SK-N-SH treated with all-trans-retinoic acid at 6 μM for 48 hours (cell line): ENCODE data around the gene ISYNA1.

Experiments
- ATAC-seq: fragments of 200-7000 bp; cut with Tn5 transposase; 3 replicates; pipeline ENCODE4 v1.9.1; 2020; ENCODE audit warnings: mild to moderate bottlenecking, moderate library complexity
- ARNTL ChIP-seq: fragments of 450-650 bp; formaldehyde crosslinking; IDR thresholded peaks from 2 replicates; pipeline ENCODE4 v1.5.0; 2020; ENCODE audit warnings: low read depth, mild to moderate bottlenecking, moderate library complexity, borderline replicate concordance
- BACH2 ChIP-seq: fragments of 250-450 bp; sonication (Bioruptor Pico); IDR thresholded peaks from 2 replicates; pipeline ENCODE4 v1.9.0; 2021; ENCODE audit warnings: mild to moderate bottlenecking, borderline replicate concordance
- CSDC2 ChIP-seq: fragments of 250-450 bp; sonication (Bioruptor Pico); IDR thresholded peaks from 2 replicates; pipeline ENCODE4 v1.5.0; 2020; ENCODE audit warnings: mild to moderate bottlenecking, moderate library complexity
- CSRNP3 ChIP-seq: fragments of 250-450 bp; sonication (Bioruptor Pico); IDR thresholded peaks from 2 replicates; pipeline ENCODE4 v1.5.1; 2021; ENCODE audit warnings: mild to moderate bottlenecking, moderate library complexity
- ESRRG ChIP-seq: fragments of 250-450 bp; sonication (Bioruptor Pico); IDR thresholded peaks from 2 replicates; pipeline ENCODE4 v1.6.1; 2021; ENCODE audit warnings: mild to moderate bottlenecking
- GLIS3 ChIP-seq: fragments of 250-450 bp; sonication (Bioruptor Pico); IDR thresholded peaks from 2 replicates; pipeline ENCODE4 v1.5.0; 2020; ENCODE audit warnings: mild to moderate bottlenecking, moderate library complexity
- ISL1 ChIP-seq: fragments of 250-450 bp; sonication (Bioruptor Pico); IDR thresholded peaks from 2 replicates; pipeline ENCODE4 v2.1.2; 2022; ENCODE audit warnings: mild to moderate bottlenecking, moderate library complexity
- OSR1 ChIP-seq: fragments of 250-450 bp; sonication (Bioruptor Pico); IDR thresholded peaks from 2 replicates; pipeline ENCODE4 v1.8.0; 2022; ENCODE audit warnings: moderate library complexity, mild to moderate bottlenecking, inconsistent platforms
- PATZ1 ChIP-seq: fragments of 250-450 bp; sonication (Bioruptor Pico); IDR thresholded peaks from 2 replicates; pipeline ENCODE4 v1.8.0; 2020; ENCODE audit warnings: mild to moderate bottlenecking, moderate library complexity, borderline replicate concordance
- POU6F1 ChIP-seq: fragments of 250-450 bp; sonication (Bioruptor Pico); IDR thresholded peaks from 2 replicates; pipeline ENCODE4 v1.8.0; 2021; ENCODE audit warnings: low read depth, mild to moderate bottlenecking, moderate library complexity, borderline replicate concordance
- PPARA ChIP-seq: fragments of 250-450 bp; sonication (Bioruptor Pico); IDR thresholded peaks from 2 replicates; pipeline ENCODE4 v1.5.0; 2020; ENCODE audit warnings: mild to moderate bottlenecking, borderline replicate concordance
- RARB ChIP-seq: fragments of 250-450 bp; sonication (Bioruptor Pico); IDR thresholded peaks from 2 replicates; pipeline ENCODE4 v1.8.0; 2021; ENCODE audit warnings: mild to moderate bottlenecking, moderate library complexity
- SNAI2 ChIP-seq: fragments of 250-450 bp; sonication (Bioruptor Pico); IDR thresholded peaks from 2 replicates; pipeline ENCODE4 v1.5.0; 2020; ENCODE audit warnings: mild to moderate bottlenecking, moderate library complexity
- TCF4 ChIP-seq: fragments of 250-450 bp; sonication (Bioruptor Pico); IDR thresholded peaks from 2 replicates; pipeline ENCODE4 v1.8.0; 2021; ENCODE audit warnings: mild to moderate bottlenecking, moderate library complexity, borderline replicate concordance
- TOX ChIP-seq: fragments of 250-450 bp; sonication (Bioruptor Pico); IDR thresholded peaks from 2 replicates; pipeline ENCODE4 v1.8.0; 2021; ENCODE audit warnings: mild to moderate bottlenecking, moderate library complexity, borderline replicate concordance
- TSHZ2 ChIP-seq: fragments of 250-450 bp; sonication (Bioruptor Pico); IDR thresholded peaks from 2 replicates; pipeline ENCODE4 v1.5.0; 2020; ENCODE audit warnings: mild to moderate bottlenecking, moderate library complexity
- ZFP3 ChIP-seq: fragments of 250-450 bp; sonication (Bioruptor Pico); IDR thresholded peaks from 2 replicates; pipeline ENCODE4 v1.5.0; 2020; ENCODE audit warnings: mild to moderate bottlenecking, moderate library complexity
- ZFP30 ChIP-seq: fragments of 450-650 bp; formaldehyde crosslinking; IDR thresholded peaks from 2 replicates; pipeline ENCODE4 v1.5.0; 2022; ENCODE audit warnings: mild to moderate bottlenecking, moderate library complexity
- ZNF565 ChIP-seq: fragments of 450-650 bp; formaldehyde crosslinking; conservative IDR thresholded peaks from 2 replicates; pipeline ENCODE4 v1.5.0; 2020; ENCODE audit warnings: low read depth, mild to moderate bottlenecking, moderate library complexity
- ZNF70 ChIP-seq: fragments of 450-650 bp; formaldehyde crosslinking; IDR thresholded peaks from 2 replicates; pipeline ENCODE4 v1.5.0; 2020; ENCODE audit warnings: mild to moderate bottlenecking, moderate library complexity
- ZNF8 ChIP-seq: fragments of 450-650 bp; formaldehyde crosslinking; IDR thresholded peaks from 2 replicates; pipeline ENCODE4 v1.5.0; 2020; ENCODE audit warnings: mild to moderate bottlenecking, moderate library complexity

Gene ISYNA1

GRCh38 chr19:18475762-18476331 lies 37.9 kb upstream of the ISYNA1 start:
- no peak for TF ChIP-seq PATZ1 (CRISPR knock-in tag)
- no peak for TF ChIP-seq ZNF70 (CRISPR knock-in tag)
- no peak for ATAC-seq

GRCh38 chr19:18475004-18475453 lies 37.1 kb upstream of the ISYNA1 start:
- no peak for ATAC-seq
- TF ChIP-seq GLIS3 (CRISPR knock-in tag), result no peak
- TF ChIP-seq ZNF565 (CRISPR knock-in tag), result no peak
- TF ChIP-seq BACH2 (CRISPR knock-in tag), result no peak
- no peak for TF ChIP-seq SNAI2 (CRISPR knock-in tag)
- TF ChIP-seq POU6F1, result no peak

- TF ChIP-seq PATZ1 (CRISPR knock-in tag) (no peak), GLIS3 (CRISPR knock-in tag) (no peak), RARB (CRISPR knock-in tag) (no peak), ZNF70 (CRISPR knock-in tag) (no peak), TCF4 (CRISPR knock-in tag) (no peak), ESRRG (CRISPR knock-in tag) (no peak), OSR1 (no peak), SNAI2 (CRISPR knock-in tag) (no peak), CSRNP3 (CRISPR knock-in tag) (no peak), CSDC2 (no peak), ISL1 (CRISPR knock-in tag) (no peak), TOX (no peak), ZNF8 (CRISPR knock-in tag) (no peak), BACH2 (CRISPR knock-in tag) (no peak), ARNTL (CRISPR knock-in tag) (no peak), TSHZ2 (CRISPR knock-in tag) (no peak)
These were observed 36.5 kb upstream of the ISYNA1 start for GRCh38 chr19:18474366-18474887.

GRCh38 chr19:18473706-18474087 lies 35.8 kb upstream of the ISYNA1 start:
- TF ChIP-seq ESRRG (CRISPR knock-in tag), result no peak
- no peak for TF ChIP-seq TCF4 (CRISPR knock-in tag)
- TF ChIP-seq POU6F1, result no peak
- TF ChIP-seq RARB (CRISPR knock-in tag), result no peak
- TF ChIP-seq ZFP3 (CRISPR knock-in tag), result no peak
- no peak for TF ChIP-seq PPARA (CRISPR knock-in tag)
- TF ChIP-seq OSR1, result no peak
- no peak for TF ChIP-seq ZFP30 (CRISPR knock-in tag)
- no peak for TF ChIP-seq ZNF8 (CRISPR knock-in tag)
- no peak for TF ChIP-seq ISL1 (CRISPR knock-in tag)
- TF ChIP-seq TSHZ2 (CRISPR knock-in tag), result no peak
- ATAC-seq, result no peak

More at GRCh38 chr19:18474366-18474887, 36.5 kb upstream of the ISYNA1 start:
- ATAC-seq, result no peak
